Right ventricle myocardium inferior (tissue), 1 donor: Measurements from ENCODE around the gene HSD17B14. TPM values are rescaled to one million over a fixed set of nuclear protein-coding genes. Genes with fewer than 3 reads are reported as not detected.
"Not testable (repeated sequence)": the region's sequence is repeated elsewhere in the genome, so short reads cannot be mapped to it uniquely, and the experiment has no call there.

Experiments
- ATAC-seq: fragments of 200-7000 bp; cut with Tn5 transposase; one replicate; pipeline ENCODE4 v1.9.1; 2020; ENCODE audit warnings: mild to moderate bottlenecking, moderate library complexity
- DNase-seq: peaks from one replicate; pipeline ENCODE4 v3.0.0; 2021; ENCODE audit errors: missing footprints
- intact Hi-C: fragments of 100-400 bp; cut with DNase I; formaldehyde crosslinking; loops from one replicate; pipeline ENCODE4 v1.11.0; 2022
- long read RNA-seq: library from polyadenylated mRNA; unstranded; transcript quantifications from one replicate; pipeline ENCODE4 v2.0.0, GENCODE V29; 2021
- total RNA-seq: library from RNA; stranded (reverse); fragmentation: NEBNext Ultra II Directional; extraction: Animal tissue kit (Norgen Biotek cat#: 25700); gene quantifications from one replicate; pipeline ENCODE4 v1.2.1, GENCODE V29; 2021
- donor health status: DM: no; HTN: yes; CAD: no; lungs with severe emphysema.

Gene HSD17B14
- total RNA-seq: 1.0 TPM
- long read RNA-seq: 0 reads

GRCh38 chr19:48836089-48837017, at the start of gene HSD17B14:
TSS of gene HSD17B14 (minus strand) at chr19:48836491. CDS start at chr19:48836411, 80 bp downstream.
- peak; percentile 25 for ATAC-seq
- intact Hi-C loops: no loop called here
- DNase-seq: no peak

- DNase-seq (no peak), ATAC-seq (no peak)
- intact Hi-C loops: no loop called here
Observed at GRCh38 chr19:48883726-48884125, 47.4 kb upstream of the HSD17B14 start.

- ATAC-seq: no peak
- DNase-seq: no peak
- intact Hi-C loops: no loop called here
Observed at GRCh38 chr19:48881741-48882657, 45.7 kb upstream of the HSD17B14 start.

GRCh38 chr19:48879696-48880095, 43.4 kb upstream of the HSD17B14 start:
- intact Hi-C loops, DNase-seq, ATAC-seq: not testable (repeated sequence)

GRCh38 chr19:48879025-48879637, 42.8 kb upstream of the HSD17B14 start:
- DNase-seq (no peak), ATAC-seq (no peak)
- intact Hi-C loops: no loop called here

- intact Hi-C loops: no loop called here
- ATAC-seq: peak; percentile 65
- no peak for DNase-seq
Observed at GRCh38 chr19:48878196-48879024, 42.1 kb upstream of the HSD17B14 start.

GRCh38 chr19:48877855-48878195, 41.5 kb upstream of the HSD17B14 start:
- intact Hi-C loops: no loop called here
- no peak for ATAC-seq
- DNase-seq: no peak

GRCh38 chr19:48876043-48876981, 40.0 kb upstream of the HSD17B14 start:
- ATAC-seq, intact Hi-C loops, DNase-seq: not testable (repeated sequence)

- ATAC-seq: no peak
- no peak for DNase-seq
- intact Hi-C loops: loop anchor here (2.0 kb wide), 1 partner anchor 26 kb away; the partner anchor contains the start of gene NUCB1
Observed at GRCh38 chr19:48874303-48875135, 38.2 kb upstream of the HSD17B14 start.

- ATAC-seq: peak; percentile 2
- DNase-seq: no peak
- intact Hi-C loops: loop anchor here (2.0 kb wide), 2 partner anchors 27 to 91 kb away; partner anchors contain the start of genes FTL and NUCB1
Observed at GRCh38 chr19:48873476-48874302, 37.4 kb upstream of the HSD17B14 start.

GRCh38 chr19:48872884-48873475, 36.7 kb upstream of the HSD17B14 start:
- ATAC-seq (peak; percentile 73), DNase-seq (peak; percentile 88)
- intact Hi-C loops: loop anchor here (2.0 kb wide), 1 partner anchor 92 kb away; the partner anchor contains the start of gene FTL

- DNase-seq (peak; percentile 98), ATAC-seq (peak; percentile 74)
- intact Hi-C loops: loop anchor here (2.0 kb wide), 1 partner anchor 92 kb away; the partner anchor contains the start of gene FTL
Observed at GRCh38 chr19:48872182-48872883, 36.0 kb upstream of the HSD17B14 start, which contains the start of gene PPP1R15A. TSS of gene PPP1R15A (plus strand) at chr19:48872421. CDS start at chr19:48873234, 813 bp downstream.

GRCh38 chr19:48871471-48872181, 35.3 kb upstream of the HSD17B14 start:
- DNase-seq, ATAC-seq: not testable (repeated sequence)
- intact Hi-C loops: loop anchor here (2.0 kb wide), 1 partner anchor 93 kb away; the partner anchor contains the start of gene FTL
